Thymus (tissue), 11 donors: Measurements from ENCODE around the gene CABP2. TPM values are rescaled to one million over a fixed set of nuclear protein-coding genes. Genes with fewer than 3 reads are reported as not detected.

Experiments
- DNase-seq, 9 donors: peaks; one replicate each; pipeline ENCODE4 v3.0.0-alpha.2; 2013; ENCODE audit warnings: low spot score in 9 of 9, low read depth in 6 of 9, missing footprints in 1 of 9
- H3K27ac ChIP-seq, 2 donors: one replicate each; pipeline ENCODE4 v1.5.1; 2013; ENCODE audit warnings: control low read depth in 1 of 2, low read depth in 1 of 2, low read length in 1 of 2, mild to moderate bottlenecking in 1 of 2, moderate library complexity in 1 of 2
- H3K27me3 ChIP-seq, 2 donors: one replicate each; pipeline ENCODE4 v1.5.1; 2013; ENCODE audit warnings: low read length in 1 of 2; ENCODE audit not compliant: control insufficient read depth in 2 of 2, insufficient read depth in 1 of 2
- H3K36me3 ChIP-seq, 2 donors: one replicate each; pipeline ENCODE4 v1.5.1; 2013; ENCODE audit warnings: low read length in 1 of 2, mild to moderate bottlenecking in 1 of 2, moderate library complexity in 1 of 2; ENCODE audit not compliant: control insufficient read depth in 2 of 2, insufficient read depth in 2 of 2
- H3K4me1 ChIP-seq, 2 donors: one replicate each; pipeline ENCODE4 v1.5.1; 2013; ENCODE audit warnings: low read length in 2 of 2; ENCODE audit not compliant: control insufficient read depth in 2 of 2, insufficient read depth in 2 of 2
- H3K4me3 ChIP-seq, 2 donors: one replicate each; pipeline ENCODE4 v1.5.1; 2013; ENCODE audit warnings: low read length in 2 of 2, control low read depth in 1 of 2, mild to moderate bottlenecking in 1 of 2
- H3K9me3 ChIP-seq, 2 donors: one replicate each; pipeline ENCODE4 v1.5.1; 2013; ENCODE audit warnings: low read length in 1 of 2, mild to moderate bottlenecking in 1 of 2; ENCODE audit not compliant: control insufficient read depth in 2 of 2, insufficient read depth in 1 of 2
- WGBS: extraction: QIAGEN DNeasy Blood & Tissue Kit; methylation state at CpG from one replicate; pipeline ENCODE4 v1.1.7; 2013; 5-methylcytosine and 5-hydroxymethylcytosine counted together
- polyA plus RNA-seq: library from polyadenylated mRNA; stranded (reverse); fragments of 200-250 nt; gene quantifications from one replicate; pipeline ENCODE4 v1.2.3, GENCODE V29; 2013
- total RNA-seq: library from RNA; stranded (reverse); fragments of 120-200 nt; gene quantifications from one replicate; pipeline ENCODE4 v1.2.4, GENCODE V29; 2013
- donor health status: healthy.

CABP2 gene
- total and polyA plus RNA-seq, 2 donors = 0.05 to 0.14 TPM

DNA sequence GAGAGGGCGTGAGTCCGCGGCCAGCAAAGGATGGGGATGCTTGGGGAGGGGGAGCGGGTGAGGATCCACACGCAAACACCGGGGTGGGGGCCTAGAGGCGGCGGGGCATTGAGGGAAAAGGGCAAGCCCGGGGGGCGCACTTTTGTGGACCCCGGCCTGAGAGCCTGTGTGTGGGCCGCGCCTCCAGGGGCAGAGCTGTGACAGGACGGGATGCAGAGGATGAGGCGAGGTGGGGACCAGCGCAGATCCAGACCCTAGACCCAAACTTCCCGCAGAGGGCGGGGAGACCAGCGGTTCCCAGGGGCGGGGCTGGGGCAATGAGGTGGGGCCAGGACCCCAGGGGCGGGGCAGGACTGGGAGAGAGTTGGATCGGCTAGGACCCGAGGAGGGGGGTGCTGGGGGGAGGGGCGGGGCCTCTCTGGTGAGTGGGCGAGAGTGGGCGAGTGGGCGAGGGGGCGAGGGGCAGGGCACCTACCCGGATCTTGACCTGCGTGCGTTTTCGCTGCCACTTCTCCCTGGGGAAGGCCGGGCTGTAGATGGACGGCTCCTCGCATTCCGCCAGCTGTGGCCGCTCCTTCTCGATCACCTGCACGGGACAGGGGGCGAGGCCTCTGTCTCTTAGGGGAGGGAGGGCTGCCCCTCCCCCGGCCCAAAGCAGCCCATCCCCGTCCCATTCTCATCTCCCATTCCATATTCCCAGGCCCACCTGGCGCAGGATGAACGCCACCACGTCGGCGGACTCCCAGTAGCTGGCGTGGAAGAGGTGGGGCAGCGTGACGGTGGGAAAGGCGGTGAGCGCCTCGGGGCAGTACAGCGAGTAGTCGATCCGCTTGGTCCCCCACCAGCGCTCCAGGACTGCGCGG is 28.6 kb downstream of the CABP2 start:
- Histone ChIP-seq H3K4me1 (peaks cover 0 to 2% of the 10 kb centered on the region in 2 donors), H3K36me3 (peaks cover 68 to 96% of the 10 kb centered on the region in 2 donors), H3K9me3 (no peaks in the 10 kb centered on the region), H3K27ac (no peak overlapping the region), H3K27me3 (no peaks in the 10 kb centered on the region), H3K4me3 (no peak overlapping the region)
- 98% methylated on average over 59 of the region's 59 CpGs for WGBS
- DNase-seq = no peak

DNA sequence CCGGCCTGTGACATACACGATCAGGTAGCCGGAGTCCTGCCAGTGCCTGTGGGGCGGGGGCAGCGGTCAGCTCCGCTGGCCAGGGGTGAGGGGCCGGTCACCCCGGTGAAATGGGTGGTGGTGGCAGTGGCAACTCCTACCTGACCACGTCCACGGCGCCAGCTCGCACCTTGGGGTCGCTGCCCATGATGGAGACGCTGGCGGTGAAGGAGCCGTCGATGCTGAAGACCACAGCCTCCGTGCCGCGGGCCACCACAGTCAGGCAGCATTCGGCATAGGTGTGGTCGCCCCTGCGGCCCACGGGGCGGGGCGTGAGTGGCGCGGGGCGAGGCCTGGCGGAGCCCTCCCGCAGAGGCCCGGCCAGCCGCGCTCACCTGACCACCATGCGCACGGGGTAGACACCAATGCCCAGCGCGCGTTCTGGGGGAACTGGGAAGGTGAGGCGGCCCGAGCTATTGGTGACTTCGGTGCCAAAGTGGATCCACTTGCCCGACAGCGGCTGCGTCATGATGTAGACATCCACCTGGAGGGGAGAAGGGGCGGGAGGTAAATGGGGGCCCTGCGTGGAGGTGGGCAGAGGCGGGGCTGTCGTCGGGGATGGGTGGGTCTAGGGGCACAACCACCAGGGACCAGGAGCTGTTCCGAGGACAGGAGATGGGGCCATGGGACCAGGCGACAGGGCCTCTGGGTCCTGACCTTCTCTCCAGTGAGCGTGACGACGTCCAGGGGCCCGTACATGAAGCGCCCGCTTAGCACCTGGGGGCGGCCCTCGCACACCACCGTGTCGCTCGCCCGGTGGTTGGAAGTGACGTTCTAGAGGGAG is 29.5 kb downstream of the CABP2 start:
- H3K4me3 ChIP-seq = no peak overlapping the region
- no peak for DNase-seq
- peaks cover 0 to 8% of the 10 kb centered on the region in 2 donors for H3K4me1 ChIP-seq
- H3K9me3 ChIP-seq = no peaks in the 10 kb centered on the region
- H3K27me3 ChIP-seq = no peaks in the 10 kb centered on the region
- peaks cover 76 to 98% of the 10 kb centered on the region in 2 donors for H3K36me3 ChIP-seq
- no peak overlapping the region for H3K27ac ChIP-seq
- 98% methylated on average over 65 of the region's 65 CpGs for WGBS

DNA sequence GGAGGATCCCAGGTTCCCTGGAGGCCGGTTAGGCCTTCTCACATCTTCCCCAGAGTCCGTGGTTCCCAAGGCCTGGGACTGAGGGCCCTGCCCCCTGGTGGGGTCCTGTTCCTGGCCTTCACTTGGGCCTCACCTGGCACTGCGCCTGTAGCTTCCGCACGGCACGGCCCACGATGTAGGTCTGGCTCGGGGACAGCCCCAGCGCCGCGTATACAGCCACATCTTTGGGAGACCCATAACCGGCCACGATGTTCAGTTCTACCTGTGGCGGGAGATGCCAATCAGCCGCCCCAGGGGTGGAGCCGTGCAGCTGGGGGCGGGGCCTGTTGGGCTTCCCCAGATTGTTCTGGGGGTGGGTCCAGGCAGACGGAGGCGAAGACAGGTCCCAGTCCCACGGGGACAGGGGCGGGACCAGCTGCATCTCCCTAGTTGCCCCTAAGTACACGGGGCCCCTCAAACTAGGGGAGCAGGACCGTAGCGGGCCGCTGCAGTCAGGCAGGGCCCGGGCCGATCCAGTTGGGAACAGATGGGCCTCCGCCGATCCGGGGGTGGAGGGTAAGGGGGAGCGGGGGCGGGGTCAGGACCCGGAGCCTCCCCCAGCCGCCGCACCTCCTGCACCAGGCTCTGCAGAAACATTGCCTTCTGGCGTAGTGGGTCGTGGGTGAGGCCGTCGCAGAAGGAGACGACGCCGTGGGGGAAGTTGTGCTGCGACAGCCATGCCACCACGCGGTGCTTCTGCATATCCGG is 30.3 kb downstream of the CABP2 start:
- 94% methylated on average over 46 of the region's 46 CpGs for WGBS
- Histone ChIP-seq H3K9me3 (no peaks in the 10 kb centered on the region), H3K27ac (no peak overlapping the region), H3K36me3 (peaks cover 76 to 98% of the 10 kb centered on the region in 2 donors), H3K4me3 (no peak overlapping the region), H3K4me1 (peaks cover 0 to 8% of the 10 kb centered on the region in 2 donors), H3K27me3 (no peaks in the 10 kb centered on the region)
- DNase-seq = no peak

DNA sequence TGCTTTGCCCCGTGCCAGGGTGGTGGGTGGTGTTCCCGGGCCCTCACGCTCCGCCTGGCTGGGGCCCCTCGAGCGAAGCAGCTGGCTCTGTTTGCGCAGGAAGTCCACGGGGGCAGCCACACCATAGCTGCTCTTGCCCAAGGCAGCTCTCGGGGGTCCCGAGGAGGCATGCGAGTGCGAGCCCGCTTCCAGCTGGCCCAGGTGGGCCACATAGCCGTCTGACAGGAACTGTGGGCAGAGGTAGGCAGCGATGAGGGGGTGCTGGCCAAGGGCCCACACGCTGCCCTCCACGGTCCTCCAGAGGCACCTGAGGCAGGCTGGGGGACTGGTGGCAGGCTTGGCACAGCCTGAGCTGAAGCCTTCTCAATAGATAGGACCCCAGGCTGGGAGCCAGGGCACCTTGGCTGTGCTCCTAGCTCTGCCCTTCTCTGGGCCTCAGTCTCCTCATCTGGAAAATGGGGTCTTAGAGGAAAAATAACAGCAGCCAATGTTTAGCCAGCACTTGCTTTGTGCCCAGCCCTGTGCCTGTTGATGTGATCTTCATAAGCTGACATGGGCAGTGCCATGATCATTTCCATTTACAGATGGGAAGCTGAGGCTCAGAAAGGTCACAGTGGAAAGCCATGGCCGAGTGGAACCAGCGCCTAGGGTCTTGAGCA is 31.0 kb downstream of the CABP2 start:
- Histone ChIP-seq H3K36me3 (peaks cover 82 to 93% of the 10 kb centered on the region in 2 donors), H3K4me1 (peaks cover 0 to 8% of the 10 kb centered on the region in 2 donors), H3K27me3 (no peaks in the 10 kb centered on the region), H3K27ac (no peak overlapping the region), H3K9me3 (no peaks in the 10 kb centered on the region), H3K4me3 (no peak overlapping the region)
- 97% methylated on average over 19 of the region's 19 CpGs for WGBS
- DNase-seq = no peak

DNA sequence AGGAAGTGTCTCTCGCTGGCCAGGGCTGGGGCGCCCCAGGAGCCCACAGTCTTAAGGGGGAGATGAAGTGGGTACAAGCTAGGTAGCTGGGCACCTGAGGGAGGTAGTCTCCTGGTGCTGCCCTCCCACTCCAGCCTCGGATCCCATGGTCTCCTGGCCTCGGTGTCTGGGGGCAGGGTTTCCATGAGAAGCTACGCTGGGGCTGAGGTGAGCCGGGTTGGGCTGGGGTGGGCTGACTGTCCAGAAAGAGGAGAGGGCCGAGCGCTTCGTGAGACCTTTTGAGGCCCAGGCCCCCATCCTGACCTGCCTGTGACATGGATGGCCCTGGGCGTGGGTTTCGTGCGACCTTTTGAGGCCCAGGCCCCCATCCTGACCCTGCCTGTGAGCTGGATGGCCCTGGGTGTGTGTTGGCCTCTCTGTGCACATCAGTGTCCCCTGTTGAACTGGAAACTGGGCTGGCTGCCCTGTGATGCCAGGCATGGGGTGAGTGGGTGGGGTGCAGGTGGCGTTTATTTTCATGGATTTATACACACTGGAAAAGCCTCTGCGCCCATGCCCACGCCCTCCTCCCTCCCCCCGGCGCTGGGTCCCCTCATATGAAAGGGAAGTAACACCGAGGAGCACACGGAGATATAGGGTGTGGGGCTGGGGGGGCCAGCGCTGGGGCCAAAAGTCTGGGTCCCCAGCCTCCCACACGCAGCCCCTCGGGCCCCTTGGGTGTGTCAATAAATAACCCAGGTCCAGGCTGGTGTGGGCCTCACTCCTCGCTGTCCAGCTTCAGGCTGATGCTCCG is 31.8 kb downstream of the CABP2 start:
- no peak for DNase-seq
- H3K4me1 ChIP-seq = peaks cover 6 to 12% of the 10 kb centered on the region in 2 donors
- no peak overlapping the region for H3K4me3 ChIP-seq
- no peak overlapping the region for H3K27ac ChIP-seq
- H3K9me3 ChIP-seq = no peaks in the 10 kb centered on the region
- 95% methylated on average over 24 of the region's 24 CpGs for WGBS
- peaks cover 89 to 91% of the 10 kb centered on the region in 2 donors for H3K36me3 ChIP-seq
- no peaks in the 10 kb centered on the region for H3K27me3 ChIP-seq

DNA sequence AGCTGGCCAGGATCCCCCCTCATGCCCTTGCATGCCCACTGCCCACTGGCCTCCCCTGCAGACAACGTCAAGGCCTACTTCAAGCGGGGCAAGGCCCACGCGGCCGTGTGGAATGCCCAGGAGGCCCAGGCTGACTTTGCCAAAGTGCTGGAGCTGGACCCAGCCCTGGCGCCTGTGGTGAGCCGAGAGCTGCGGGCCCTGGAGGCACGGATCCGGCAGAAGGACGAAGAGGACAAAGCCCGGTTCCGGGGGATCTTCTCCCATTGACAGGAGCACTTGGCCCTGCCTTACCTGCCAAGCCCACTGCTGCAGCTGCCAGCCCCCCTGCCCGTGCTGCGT is 32.5 kb downstream of the CABP2 start:
- H3K9me3 ChIP-seq = no peaks in the 10 kb centered on the region
- DNase-seq = no peak
- WGBS = 96% methylated on average over 15 of the region's 15 CpGs
- peaks cover 83 to 87% of the 10 kb centered on the region in 2 donors for H3K36me3 ChIP-seq
- H3K4me1 ChIP-seq = peaks cover 13 to 20% of the 10 kb centered on the region in 2 donors
- no peak overlapping the region for H3K27ac ChIP-seq
- H3K4me3 ChIP-seq = no peak overlapping the region
- H3K27me3 ChIP-seq = no peaks in the 10 kb centered on the region

DNA sequence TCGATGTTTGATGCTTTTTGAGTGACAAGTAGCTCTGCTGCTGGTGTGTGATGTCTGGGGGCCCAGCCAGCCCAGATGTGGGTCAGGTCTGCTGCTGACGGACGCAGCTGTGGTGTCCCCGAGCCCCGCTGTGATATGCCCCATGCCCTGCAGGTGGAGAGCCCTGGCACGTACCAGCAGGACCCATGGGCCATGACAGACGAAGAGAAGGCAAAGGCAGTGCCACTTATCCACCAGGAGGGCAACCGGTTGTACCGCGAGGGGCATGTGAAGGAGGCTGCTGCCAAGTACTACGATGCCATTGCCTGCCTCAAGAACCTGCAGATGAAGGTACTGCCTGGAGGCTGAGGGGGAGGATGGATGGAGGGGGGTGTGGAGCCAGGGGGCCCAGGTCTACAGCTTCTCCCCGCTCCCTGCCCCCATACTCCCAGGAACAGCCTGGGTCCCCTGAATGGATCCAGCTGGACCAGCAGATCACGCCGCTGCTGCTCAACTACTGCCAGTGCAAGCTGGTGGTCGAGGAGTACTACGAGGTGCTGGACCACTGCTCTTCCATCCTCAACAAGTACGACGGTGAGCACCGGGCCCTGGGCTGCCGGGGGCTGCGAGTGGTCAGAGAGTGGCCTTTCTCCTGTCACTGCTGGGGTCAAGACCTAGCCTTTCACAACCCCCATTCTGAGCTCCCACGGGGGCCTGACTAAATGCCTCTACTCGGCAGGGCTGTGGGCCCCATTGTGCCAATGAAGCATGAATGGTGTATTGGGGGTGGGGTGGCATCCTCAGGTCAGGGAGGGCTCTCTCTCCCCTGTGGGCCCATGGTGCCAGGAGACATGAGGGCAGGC is 33.1 kb downstream of the CABP2 start:
- DNase-seq = no peak

More for the DNA sequence above, 33.1 kb downstream of the CABP2 start:
- 97% methylated on average over 23 of the region's 23 CpGs for WGBS
- no peaks in the 10 kb centered on the region for H3K27me3 ChIP-seq
- H3K4me3 ChIP-seq = no peak overlapping the region
- no peaks in the 10 kb centered on the region for H3K9me3 ChIP-seq
- H3K36me3 ChIP-seq = peaks cover 77 to 82% of the 10 kb centered on the region in 2 donors
- H3K4me1 ChIP-seq = peaks cover 13 to 26% of the 10 kb centered on the region in 2 donors
- H3K27ac ChIP-seq = no peak overlapping the region
